Neuronal stem cell (in vitro differentiated cells): ENCODE data around the gene SP4. TPM values are rescaled to one million over a fixed set of nuclear protein-coding genes. Genes with fewer than 3 reads are reported as not detected.

ENCODE experiments used
- DNase-seq: peaks from one replicate; pipeline ENCODE4 v3.0.0-alpha.2; 2013; ENCODE audit warnings: low spot score
- H2AFZ ChIP-seq: one replicate; pipeline ENCODE4 v1.6.1; 2013; ENCODE audit warnings: mild to moderate bottlenecking, low read length, inconsistent platforms
- H2AK5ac ChIP-seq: 2 replicates; pipeline ENCODE4 v1.6.1; 2013; ENCODE audit warnings: low read depth, mild to moderate bottlenecking, inconsistent platforms, low read length, moderate library complexity, mixed read lengths
- H2BK120ac ChIP-seq: 2 replicates; pipeline ENCODE4 v1.6.1; 2013; ENCODE audit warnings: low read depth, mild to moderate bottlenecking, inconsistent platforms, low read length, moderate library complexity, mixed read lengths
- H2BK12ac ChIP-seq: one replicate; pipeline ENCODE4 v1.6.1; 2013; ENCODE audit warnings: low read length, inconsistent platforms
- H2BK15ac ChIP-seq: 2 replicates; pipeline ENCODE4 v1.6.1; 2013; ENCODE audit warnings: mild to moderate bottlenecking, low read length, inconsistent platforms, mixed read lengths
- H2BK5ac ChIP-seq: one replicate; pipeline ENCODE4 v1.6.1; 2013; ENCODE audit warnings: inconsistent platforms, mild to moderate bottlenecking, low read length, moderate library complexity
- H3K14ac ChIP-seq: one replicate; pipeline ENCODE4 v1.6.1; 2013; ENCODE audit warnings: low read length, inconsistent platforms
- H3K18ac ChIP-seq: 2 replicates; pipeline ENCODE4 v1.6.1; 2013; ENCODE audit warnings: low read length, inconsistent platforms
- H3K23ac ChIP-seq: 2 replicates; pipeline ENCODE4 v1.6.1; 2013; ENCODE audit warnings: low read depth, mild to moderate bottlenecking, mixed read lengths, low read length, inconsistent platforms; ENCODE audit not compliant: poor library complexity
- H3K27ac ChIP-seq: replicated peaks from 3 replicates; pipeline ENCODE4 v1.5.1; 2013; ENCODE audit warnings: low read length, inconsistent platforms
- H3K27me3 ChIP-seq, 3 experiments: 2 replicates each; pipeline ENCODE4 v1.6.1; 2013; ENCODE audit warnings: low read length in 3 of 3, mild to moderate bottlenecking in 2 of 3, inconsistent platforms in 1 of 3, low read depth in 1 of 3, mixed read lengths in 1 of 3, moderate library complexity in 1 of 3; ENCODE audit not compliant: control insufficient read depth in 3 of 3, insufficient read depth in 3 of 3
- H3K36me3 ChIP-seq, 2 donors: replicated peaks in 1 of 2; 2 replicates each; pipeline ENCODE4 v1.6.1; 2013; ENCODE audit warnings: low read length in 2 of 2; ENCODE audit not compliant: control insufficient read depth in 2 of 2, insufficient read depth in 2 of 2
- H3K4ac ChIP-seq: 2 replicates; pipeline ENCODE4 v1.6.1; 2013; ENCODE audit warnings: inconsistent platforms, mild to moderate bottlenecking, low read length, moderate library complexity
- H3K4me1 ChIP-seq, 2 donors: 1 replicate in 1 of 2; 2 replicates in 1 of 2; pipeline ENCODE4 v1.6.1; 2013; ENCODE audit warnings: low read length in 2 of 2, low read depth in 1 of 2; ENCODE audit not compliant: control insufficient read depth in 2 of 2, insufficient read depth in 1 of 2
- H3K4me2 ChIP-seq: one replicate; pipeline ENCODE4 v1.6.1; 2013; ENCODE audit warnings: mild to moderate bottlenecking, low read length, inconsistent platforms; ENCODE audit not compliant: insufficient read depth, poor library complexity, severe bottlenecking
- H3K4me3 ChIP-seq, 2 donors: 2 replicates each; pipeline ENCODE4 v1.5.1; 2013; ENCODE audit warnings: low read length in 2 of 2, mild to moderate bottlenecking in 2 of 2, inconsistent platforms in 1 of 2, moderate library complexity in 1 of 2
- H3K79me1 ChIP-seq: one replicate; pipeline ENCODE4 v1.6.1; 2013; ENCODE audit warnings: low read depth, mild to moderate bottlenecking, inconsistent platforms, low read length, moderate library complexity
- H3K9ac ChIP-seq: one replicate; pipeline ENCODE4 v1.6.1; 2013; ENCODE audit warnings: mild to moderate bottlenecking, low read depth, low read length, inconsistent platforms; ENCODE audit not compliant: poor library complexity
- H3K9me3 ChIP-seq, 2 donors: replicated peaks in 1 of 2; 2 replicates each; pipeline versions ENCODE3 to v1.6.1; 2013; ENCODE audit warnings: low read length in 2 of 2, mild to moderate bottlenecking in 2 of 2, inconsistent platforms in 1 of 2, low read depth in 1 of 2, mixed read lengths in 1 of 2, moderate library complexity in 1 of 2; ENCODE audit not compliant: control insufficient read depth in 2 of 2, insufficient read depth in 1 of 2
- H4K8ac ChIP-seq: one replicate; pipeline ENCODE4 v1.6.1; 2013; ENCODE audit warnings: low read depth, mild to moderate bottlenecking, inconsistent platforms, low read length, moderate library complexity
- H4K91ac ChIP-seq: one replicate; pipeline ENCODE4 v1.6.1; 2013; ENCODE audit warnings: low read length, low read depth, mild to moderate bottlenecking, inconsistent platforms; ENCODE audit not compliant: poor library complexity
- WGBS, 2 donors: extraction: QIAGEN DNeasy Blood & Tissue Kit; methylation state at CpG; one replicate each; pipeline ENCODE4 v1.1.7; 2013; ENCODE audit warnings: missing lambda C conversion rate in 2 of 2, mixed read lengths in 1 of 2; ENCODE audit not compliant: insufficient read length in 2 of 2, insufficient replicate concordance in 1 of 2; ENCODE audit errors: extremely low coverage in 2 of 2; 5-methylcytosine and 5-hydroxymethylcytosine counted together
- small RNA-seq: library from polyadenylated mRNA; stranded (forward); fragments of <200 nt; extraction: miRNeasy Mini kit (QIAGEN cat#:217004); gene quantifications from one replicate; pipeline ENCODE3, GENCODE V24; 2013; ENCODE audit not compliant: insufficient read depth

SP4 gene

GRCh38 chr7:21562385-21562784, 134.5 kb downstream of the SP4 start:
- Histone ChIP-seq H4K91ac (no peak overlapping the region), H2BK120ac (no peak overlapping the region), H3K23ac (no peak overlapping the region), H2BK12ac (no peak overlapping the region), H3K4me3 (no peak overlapping the region), H2BK5ac (no peak overlapping the region), H4K8ac (no peak overlapping the region), H3K4me2 (no peak overlapping the region), H3K14ac (no peak overlapping the region), H3K36me3 (no peaks in the 10 kb centered on the region), H3K18ac (no peak overlapping the region), H3K27me3 (peaks cover 0 to 3% (median 0%) of the 10 kb centered on the region in 3 experiments), H3K9ac (no peak overlapping the region), H3K4ac (no peak overlapping the region), H2AFZ (no peak overlapping the region), H2AK5ac (no peak overlapping the region), H3K9me3 (no peaks in the 10 kb centered on the region), H3K4me1 (no peaks in the 10 kb centered on the region), H3K27ac (no peak overlapping the region), H2BK15ac (no peak overlapping the region), H3K79me1 (no peaks in the 10 kb centered on the region)
- DNase-seq: no peak
- WGBS, 2 donors: no CpG with 5 or more reads among the region's 1 CpG

Small RNA genes within 50 kb of the gene (small RNA-seq; reads per million reads assigned to genes)
- gene MIR1183 (not detected), gene RNU1-15P (not detected)
